GM10847 (cell line): Measurements from ENCODE around the gene AKAP1.

ENCODE experiments used
- POLR2A ChIP-seq: IDR thresholded peaks from 2 replicates; pipeline ENCODE4 v1.6.1; 2011; ENCODE audit not compliant: insufficient read length; ENCODE audit errors: extremely low read depth

AKAP1 gene

GRCh38 chr17:57110152-57110542 lies 25.1 kb downstream of the AKAP1 start:
- TF ChIP-seq POLR2A, result no peak

GRCh38 chr17:57110579-57111325 lies 25.7 kb downstream of the AKAP1 start:
- no peak for TF ChIP-seq POLR2A

GRCh38 chr17:57111386-57111785 lies 26.3 kb downstream of the AKAP1 start:
- TF ChIP-seq POLR2A, result no peak

DNA sequence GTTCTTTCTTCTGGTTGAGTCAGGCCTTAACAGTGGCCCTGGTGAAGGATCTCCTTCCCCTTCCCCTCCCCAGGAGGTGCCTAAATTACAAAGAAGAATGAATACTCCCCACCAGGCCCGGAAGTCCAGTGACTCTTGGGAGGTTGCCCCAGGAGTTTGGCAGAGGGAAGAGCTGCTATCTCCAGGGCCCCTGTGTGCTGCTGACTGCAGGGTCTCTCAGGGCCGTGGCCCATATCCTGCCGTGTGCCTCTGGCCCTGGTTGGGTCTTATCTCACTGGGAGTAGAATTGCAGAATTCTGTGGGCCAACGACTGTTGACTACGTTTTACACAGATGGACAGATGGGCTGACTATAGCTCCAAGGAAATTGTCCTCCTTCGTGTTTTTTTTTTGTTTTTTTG lies 28.0 kb downstream of the AKAP1 start:
- TF ChIP-seq POLR2A, result no peak

DNA sequence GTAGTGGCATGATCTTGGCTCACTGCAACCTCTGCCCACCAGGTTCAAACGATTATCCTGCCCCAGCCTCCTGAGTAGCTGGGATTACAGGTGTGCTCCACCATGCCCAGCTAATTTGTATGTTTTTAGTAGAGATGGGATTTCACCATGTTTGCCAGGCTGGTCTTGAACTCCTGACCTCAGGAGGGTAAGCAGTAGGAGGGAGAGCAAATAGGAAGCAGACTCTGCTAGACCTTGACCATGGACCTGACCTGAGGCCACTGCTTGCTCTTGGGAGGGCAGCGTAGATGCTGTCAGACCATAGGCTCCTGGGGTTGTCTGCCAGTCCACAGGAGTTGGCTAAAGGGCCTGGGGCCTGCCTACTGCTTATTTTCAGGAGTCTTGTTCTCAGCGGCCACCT lies 28.6 kb downstream of the AKAP1 start:
- no peak for TF ChIP-seq POLR2A

- TF ChIP-seq POLR2A, result no peak
Measured at GRCh38 chr17:57114085-57114673, 29.1 kb downstream of the AKAP1 start.

GRCh38 chr17:57115377-57115776 lies 30.3 kb downstream of the AKAP1 start:
- TF ChIP-seq POLR2A, result no peak

DNA sequence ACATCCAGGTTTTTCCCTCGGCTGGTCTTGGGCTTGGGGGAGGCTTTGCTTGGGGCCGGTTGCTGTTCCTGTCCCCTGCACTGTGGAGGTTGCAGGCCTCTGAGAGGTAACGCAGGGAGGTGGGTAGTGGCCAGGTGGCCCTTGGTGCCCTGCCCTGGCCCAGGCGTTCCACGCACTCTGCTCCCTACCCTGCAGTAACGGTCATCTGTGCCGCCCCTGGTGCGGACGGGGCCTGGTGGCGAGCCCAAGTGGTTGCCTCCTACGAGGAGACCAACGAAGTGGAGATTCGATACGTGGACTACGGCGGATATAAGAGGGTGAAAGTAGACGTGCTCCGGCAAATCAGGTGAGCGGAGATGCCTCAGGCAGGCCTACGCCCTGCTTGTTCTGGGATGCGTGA lies 30.9 kb downstream of the AKAP1 start:
- TF ChIP-seq POLR2A, result no peak

- TF ChIP-seq POLR2A, result no peak
Measured at GRCh38 chr17:57117798-57118197, 32.8 kb downstream of the AKAP1 start.

DNA sequence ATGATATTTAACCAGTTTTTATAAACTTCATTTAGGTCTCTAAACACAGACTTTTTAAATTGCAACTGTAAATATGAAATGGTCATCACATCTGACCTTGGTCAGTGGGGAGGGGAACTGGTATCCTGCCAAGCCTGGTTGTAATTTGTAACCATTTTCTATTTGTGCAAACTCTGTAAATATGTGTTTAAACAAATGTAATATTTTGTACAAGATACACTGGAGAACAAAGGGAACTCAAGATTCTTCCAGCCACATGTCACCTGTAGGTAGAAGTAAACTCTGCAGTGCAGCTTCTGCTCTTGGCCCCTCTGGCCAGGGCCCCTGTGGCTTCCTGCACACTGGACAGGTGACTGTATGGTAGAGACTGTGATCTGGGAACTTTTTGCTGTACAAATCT lies 35.8 kb downstream of the AKAP1 start:
- TF ChIP-seq POLR2A, result no peak

DNA sequence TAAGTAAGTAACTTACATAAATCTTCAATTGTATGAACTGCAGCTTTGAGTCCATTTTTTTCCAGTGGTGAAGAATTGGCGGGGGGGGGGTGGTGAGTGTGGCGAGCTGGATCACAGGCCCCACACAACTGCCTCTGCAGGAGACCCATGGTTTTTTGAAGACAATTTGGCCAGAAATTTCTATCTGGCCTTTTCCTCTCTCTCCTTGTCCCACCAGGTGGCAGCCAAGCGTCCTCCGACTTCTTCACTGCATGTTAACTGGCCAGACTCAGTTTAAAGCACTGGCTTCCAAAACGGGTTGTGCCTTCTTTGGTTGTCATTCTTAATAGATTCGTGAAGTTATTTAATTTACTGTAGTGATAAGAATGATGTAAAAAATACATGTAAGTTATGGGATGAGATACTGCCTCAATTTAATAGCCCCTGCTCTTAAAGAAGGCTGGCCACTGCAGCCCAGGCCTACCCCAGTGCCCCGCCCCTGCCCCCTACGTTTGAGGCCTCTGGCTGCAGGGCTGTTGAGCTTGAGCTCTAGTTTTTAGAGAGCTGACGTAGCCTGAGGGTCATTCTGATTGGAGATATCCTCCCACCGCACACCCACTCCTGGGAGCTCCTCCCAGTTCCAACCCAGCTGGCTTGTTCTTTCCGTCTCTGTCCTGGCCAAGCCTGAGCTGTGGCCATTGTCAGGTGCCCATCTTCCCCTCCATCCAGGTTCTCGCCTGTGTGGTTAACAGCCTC lies 36.4 kb downstream of the AKAP1 start:
- no peak for TF ChIP-seq POLR2A

- no peak for TF ChIP-seq POLR2A
Measured at GRCh38 chr17:57124053-57124452, 39.0 kb downstream of the AKAP1 start.

- TF ChIP-seq POLR2A, result no peak
Measured at GRCh38 chr17:57125406-57125805, 40.4 kb downstream of the AKAP1 start.

DNA sequence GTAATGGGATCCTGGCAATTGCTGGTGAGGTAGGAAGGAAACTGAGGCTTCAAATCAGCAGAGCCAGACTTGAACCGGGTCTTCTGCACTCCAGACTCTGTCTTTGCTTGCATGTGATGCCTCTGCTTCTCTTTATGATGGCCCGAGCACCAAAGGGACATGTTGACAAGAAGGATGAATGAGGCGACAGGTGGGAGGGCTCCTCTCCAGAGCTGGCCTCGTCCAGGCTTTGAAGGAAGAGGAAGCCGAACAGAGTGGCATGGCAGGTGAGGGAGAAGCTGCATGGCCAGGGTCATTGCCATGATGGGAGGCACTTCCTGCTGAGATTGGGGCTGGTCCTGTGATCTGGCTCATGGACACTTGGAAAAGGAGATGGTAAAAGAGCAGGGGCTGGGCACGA lies 40.8 kb downstream of the AKAP1 start:
- TF ChIP-seq POLR2A, result no peak

DNA sequence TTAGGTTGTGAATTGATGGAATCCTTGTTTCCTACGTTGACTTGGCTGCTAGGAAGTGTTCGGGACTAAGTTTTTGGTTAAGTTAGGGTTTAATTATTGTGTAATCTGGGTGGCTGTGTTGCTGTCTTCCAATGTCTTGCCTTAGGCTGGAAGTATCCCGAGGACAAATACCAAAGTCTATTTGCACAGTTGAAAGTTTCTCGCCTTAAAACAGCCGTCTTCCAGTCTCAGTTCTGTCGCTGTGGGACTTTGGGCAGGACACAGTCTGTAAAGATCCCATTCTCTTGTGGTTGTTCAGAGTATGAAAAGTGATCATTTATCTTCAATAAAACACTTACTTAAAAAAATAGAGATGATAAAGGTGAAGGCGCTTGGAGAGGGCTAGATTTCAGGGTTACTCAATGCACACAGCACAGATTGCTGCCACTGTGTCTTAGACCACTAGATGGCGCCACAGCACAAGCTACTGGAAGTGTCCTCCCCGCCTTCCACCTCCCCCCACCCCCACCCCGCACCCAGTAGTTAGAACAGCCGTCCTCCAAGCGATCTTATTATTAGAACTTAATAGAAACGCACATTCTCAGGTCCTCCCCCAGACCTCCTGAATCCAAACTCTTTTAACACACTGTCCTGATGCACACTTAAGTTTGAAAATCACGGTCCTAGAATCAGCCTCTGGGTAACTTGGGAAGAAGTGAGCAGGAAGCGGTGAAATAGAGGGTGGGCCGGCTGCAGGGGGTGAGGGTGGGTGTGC lies 45.8 kb downstream of the AKAP1 start:
- no peak for TF ChIP-seq POLR2A

GRCh38 chr17:57132663-57133062 lies 47.6 kb downstream of the AKAP1 start:
- no peak for TF ChIP-seq POLR2A

- TF ChIP-seq POLR2A, result no peak
Measured at GRCh38 chr17:57133486-57133885, 48.4 kb downstream of the AKAP1 start.
